ENCODE data around the gene CEP57L1. TPM values are rescaled to one million over a fixed set of nuclear protein-coding genes. Genes with fewer than 3 reads are reported as not detected.
A peak's percentile ranks its signal among the peaks of the same experiment; 100 is the strongest.

The CEP57L1 gene
- total and polyA plus RNA-seq, 7 donors, result 5.1 to 20.7 (median 6.4) TPM

DNA sequence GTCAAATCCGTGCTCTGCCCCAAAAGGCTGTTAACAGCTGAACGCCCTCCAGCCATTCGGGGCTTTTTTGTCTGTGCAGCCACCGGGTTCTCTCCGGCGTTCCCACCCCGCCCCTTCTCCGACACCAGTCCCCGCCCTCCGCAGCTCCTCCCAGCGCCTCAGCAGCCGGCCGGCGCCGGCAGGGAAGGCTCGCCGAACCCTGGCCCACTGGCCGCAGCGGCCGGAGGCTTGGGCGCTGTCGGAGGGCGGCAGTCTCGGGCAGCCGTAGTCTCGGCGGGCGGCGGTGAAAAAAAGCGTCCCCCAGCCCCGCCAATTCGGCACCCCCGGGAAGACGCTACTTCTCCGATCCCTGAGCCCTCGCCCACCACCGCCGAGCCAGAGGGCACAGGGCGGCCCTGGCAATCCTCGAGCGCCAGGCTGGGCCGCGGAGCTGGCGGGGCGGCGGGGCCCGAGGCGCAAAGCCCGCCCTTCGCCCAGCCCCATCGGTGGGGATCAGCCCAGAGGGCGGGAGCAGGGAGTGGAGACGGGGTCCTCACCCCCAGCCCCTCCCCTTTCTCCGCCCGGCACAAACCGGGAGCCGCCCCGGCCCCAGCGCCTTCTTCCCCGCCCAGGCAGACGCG, 781 bp upstream of the CEP57L1 start, which contains the start of gene SESN1:
SESN1 (minus strand) TSS at position 431 of the 620 bp plus-strand sequence. CDS start 773 bp downstream, outside the sequence.
- peak; percentile 77 to 89 (median 82) for ATAC-seq
- Histone ChIP-seq H3K9me3 (no peaks in the 10 kb centered on the region), H3K4me1 (peaks cover 37% of the 10 kb centered on the region), H3K4me3 (peak within 1 kb of the TSS; percentile 77), H3K36me3 (ENCODE audit: insufficient read depth in 1 of 2, low read depth in 1 of 2) (peaks cover 0 to 6% of the 10 kb centered on the region in 2 donors), H3K27ac (peak within 1 kb of the TSS; percentile 98), H3K27me3 (ENCODE audit: insufficient read depth in 3 of 3, low read length in 2 of 3) (no peaks in the 10 kb centered on the region)
- DNase-seq, result peak; percentile 93 to 99
- TF ChIP-seq, protein P1, sequence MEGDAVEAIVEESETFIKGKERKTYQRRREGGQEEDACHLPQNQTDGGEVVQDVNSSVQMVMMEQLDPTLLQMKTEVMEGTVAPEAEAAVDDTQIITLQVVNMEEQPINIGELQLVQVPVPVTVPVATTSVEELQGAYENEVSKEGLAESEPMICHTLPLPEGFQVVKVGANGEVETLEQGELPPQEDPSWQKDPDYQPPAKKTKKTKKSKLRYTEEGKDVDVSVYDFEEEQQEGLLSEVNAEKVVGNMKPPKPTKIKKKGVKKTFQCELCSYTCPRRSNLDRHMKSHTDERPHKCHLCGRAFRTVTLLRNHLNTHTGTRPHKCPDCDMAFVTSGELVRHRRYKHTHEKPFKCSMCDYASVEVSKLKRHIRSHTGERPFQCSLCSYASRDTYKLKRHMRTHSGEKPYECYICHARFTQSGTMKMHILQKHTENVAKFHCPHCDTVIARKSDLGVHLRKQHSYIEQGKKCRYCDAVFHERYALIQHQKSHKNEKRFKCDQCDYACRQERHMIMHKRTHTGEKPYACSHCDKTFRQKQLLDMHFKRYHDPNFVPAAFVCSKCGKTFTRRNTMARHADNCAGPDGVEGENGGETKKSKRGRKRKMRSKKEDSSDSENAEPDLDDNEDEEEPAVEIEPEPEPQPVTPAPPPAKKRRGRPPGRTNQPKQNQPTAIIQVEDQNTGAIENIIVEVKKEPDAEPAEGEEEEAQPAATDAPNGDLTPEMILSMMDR (IDR thresholded peaks at IDR 0.05), result no peak
- intact Hi-C loops (cut with DNase I), result loop anchor here (5.0 to 10.0 kb wide), 4 partner anchors 58 to 288 kb away; partner anchors contain the start of gene CD164 (in 1 of the 2)
- WGBS, 3 donors, result 0 to 1% (median 1%) methylated on average over 39 to 62 of the region's 62 CpGs

DNA sequence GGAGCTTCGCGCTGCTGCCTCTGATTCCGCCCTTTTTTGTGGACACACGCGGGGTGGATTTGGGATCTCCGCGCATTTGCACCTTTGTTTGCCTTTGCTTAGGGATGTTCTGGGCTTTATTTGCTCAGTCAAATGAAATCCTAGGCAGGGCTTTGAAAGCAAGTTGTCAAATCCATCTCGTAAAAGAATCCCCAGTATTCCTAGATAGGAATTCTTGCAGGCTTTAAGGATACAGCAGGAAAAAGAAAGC, 453 bp downstream of the CEP57L1 start:
- ATAC-seq, result no peak
- H3K9me3 ChIP-seq, result no peaks in the 10 kb centered on the region

DNA sequence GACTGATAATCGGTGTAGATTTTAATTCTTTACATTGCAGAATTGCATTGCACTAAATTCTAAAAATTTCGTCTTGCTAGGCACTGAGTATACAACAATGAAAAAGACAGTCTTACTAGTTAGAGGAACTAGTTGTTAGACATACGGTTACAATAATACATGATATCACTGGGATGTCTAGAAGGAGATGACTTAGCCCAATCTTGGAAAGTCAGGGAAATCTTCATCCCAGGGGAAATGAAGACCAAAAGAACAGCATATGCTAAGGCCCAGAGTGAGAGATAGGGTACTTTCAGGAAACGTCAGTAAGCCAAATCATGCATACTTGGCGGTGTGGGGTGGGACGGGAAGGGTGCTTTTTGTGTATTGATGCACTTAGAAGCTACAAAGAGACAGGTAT, 901 bp downstream of the CEP57L1 start:
- Histone ChIP-seq H3K27ac (peak overlapping the region; percentile 98), H3K4me3 (peak overlapping the region; percentile 77), H3K27me3 (ENCODE audit: insufficient read depth in 3 of 3, low read length in 2 of 3) (no peaks in the 10 kb centered on the region), H3K4me1 (peaks cover 24% of the 10 kb centered on the region), H3K36me3 (ENCODE audit: insufficient read depth in 1 of 2, low read depth in 1 of 2) (peaks cover 0 to 2% of the 10 kb centered on the region in 2 donors), H3K9me3 (no peaks in the 10 kb centered on the region)
- WGBS, 3 donors, result 36 to 49% (median 46%) methylated on average over 6 of the region's 6 CpGs
- DNase-seq (no peak), ATAC-seq (no peak)
- TF ChIP-seq, protein P1 (IDR thresholded peaks at IDR 0.05), result no peak
- intact Hi-C loops (cut with DNase I), result loop anchor here in 1 of 2 donors (5.0 to 10.0 kb wide), 2 partner anchors 56 to 279 kb away; no protein-coding TSS in a partner anchor

More for the DNA sequence above, 453 bp downstream of the CEP57L1 start:
- H3K27me3 ChIP-seq (ENCODE audit: insufficient read depth in 3 of 3, low read length in 2 of 3), result no peaks in the 10 kb centered on the region
- no peak for DNase-seq
- no peaks in the 10 kb centered on the region for H3K36me3 ChIP-seq (ENCODE audit: insufficient read depth in 1 of 2, low read depth in 1 of 2)
- peak overlapping the region; percentile 98 for H3K27ac ChIP-seq
- H3K4me3 ChIP-seq, result peak overlapping the region; percentile 77
- TF ChIP-seq, protein P1 (IDR thresholded peaks at IDR 0.05), result no peak
- H3K4me1 ChIP-seq, result peaks cover 25% of the 10 kb centered on the region
- intact Hi-C loops (cut with DNase I), result loop anchor here in 1 of 2 donors (5.0 to 10.0 kb wide), 2 partner anchors 57 to 279 kb away; no protein-coding TSS in a partner anchor
- WGBS, 3 donors, result 0 to 4% (median 0%) methylated on average over 8 of the region's 8 CpGs

DNA sequence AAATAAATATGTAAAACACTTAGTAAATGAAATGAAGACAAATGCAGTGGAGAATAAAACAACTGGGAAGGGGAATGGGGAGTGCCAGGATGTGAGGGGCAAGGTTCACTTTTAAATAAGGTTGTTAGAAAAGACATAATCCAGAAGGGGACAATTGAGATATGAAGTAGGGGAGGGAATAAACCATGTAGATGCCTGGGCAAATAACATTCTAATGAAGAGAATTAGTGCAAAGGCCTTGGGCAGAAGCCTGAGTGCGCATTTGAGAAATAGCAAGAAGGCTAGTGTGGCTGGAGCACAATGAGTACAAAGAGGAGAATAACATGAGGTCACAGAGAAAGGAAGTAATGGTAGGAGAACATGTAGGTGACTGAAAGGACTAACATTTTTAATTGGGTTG, 2.4 kb downstream of the CEP57L1 start:
- WGBS, 3 donors, result 90 to 100% (median 95%) methylated on average over 1 of the region's 1 CpG
- no peak overlapping the region for H3K27ac ChIP-seq
- ATAC-seq (no peak), DNase-seq (no peak)
- TF ChIP-seq, protein P1 (IDR thresholded peaks at IDR 0.05), result no peak
- no peaks in the 10 kb centered on the region for H3K27me3 ChIP-seq (ENCODE audit: insufficient read depth in 3 of 3, low read length in 2 of 3)
- peaks cover 17% of the 10 kb centered on the region for H3K4me1 ChIP-seq
- no peak overlapping the region for H3K4me3 ChIP-seq
- intact Hi-C loops (cut with DNase I), result loop anchor here in 1 of 2 donors (5.0 to 10.0 kb wide), 2 partner anchors 55 to 277 kb away; no protein-coding TSS in a partner anchor
- peaks cover 0 to 8% of the 10 kb centered on the region in 2 donors for H3K36me3 ChIP-seq (ENCODE audit: insufficient read depth in 1 of 2, low read depth in 1 of 2)
- H3K9me3 ChIP-seq, result no peaks in the 10 kb centered on the region

Measured in psoas muscle (tissue), 8 donors.